K562 (cell line): Measurements from ENCODE around the gene ARMC8. TPM values are rescaled to one million over a fixed set of nuclear protein-coding genes. Genes with fewer than 3 reads are reported as not detected.

Experiments used
- ATAC-seq: fragments of 200-7000 bp; cut with Tn5 transposase; 3 replicates; pipeline ENCODE4 v1.9.1; 2020; ENCODE audit warnings: moderate library complexity
- BruUV-seq: library from RNA; stranded (reverse); fragments of 400-500 nt; replicated peaks from 2 replicates; lab custom pipeline; 2021; lab: Mats Ljungman, UMichigan
- CTCF ChIA-PET: fragments of 300-600 bp; formaldehyde crosslinking; extraction: SDS; loops from one replicate; lab custom pipeline; 2021; ENCODE audit warnings: low intra/inter-chr PET ratio; lab: Yijun Ruan, JAX
- POLR2A ChIA-PET: fragments of 300-600, 350-650 bp; sonication (Branson Sonifier 250); formaldehyde crosslinking; extraction: SDS; loops from one replicate; lab custom pipeline; 2021; ENCODE audit warnings: antibody characterized with exemption, inconsistent platforms; lab: Yijun Ruan, JAX
- DNase-seq, 4 experiments: peaks; one replicate each; pipeline versions ENCODE4 v3.0.0 to v3.0.0-alpha.2; 2011 to 2018; ENCODE audit warnings: low spot score in 3 of 4, mixed read lengths in 3 of 4; ENCODE audit errors: extremely low read depth in 1 of 4
- FAIRE-seq: peaks from 2 replicates; lab custom pipeline; 2011; peaks lifted over from hg19 to GRCh38; lab: Jason Lieb, UNC
- H2AFZ ChIP-seq: 2 replicates; pipeline ENCODE4 v1.6.0; 2011; ENCODE audit warnings: low read depth, low read length, control low read depth, inconsistent platforms
- H3K27ac ChIP-seq: fragments of 200-600 bp; 3 replicates; pipeline ENCODE4 v1.8.0; 2011; ENCODE audit warnings: low read depth, mild to moderate bottlenecking, control low read depth, inconsistent platforms, low read length, moderate library complexity, mixed read lengths; ENCODE audit errors: extremely low read depth
- H3K27me3 ChIP-seq, 2 experiments: fragments of 300-600 bp in 1 of 2; 2 replicates in 1 of 2; 3 replicates in 1 of 2; pipeline versions ENCODE4 v1.6.0 to v1.8.0; 2011; ENCODE audit warnings: inconsistent platforms in 2 of 2, low read length in 2 of 2, mild to moderate bottlenecking in 1 of 2, mixed read lengths in 1 of 2, moderate library complexity in 1 of 2; ENCODE audit not compliant: control insufficient read depth in 2 of 2, insufficient read depth in 2 of 2
- H3K36me3 ChIP-seq: fragments of 300-600 bp; 3 replicates; pipeline ENCODE4 v1.8.0; 2011; ENCODE audit warnings: mild to moderate bottlenecking, low read length, inconsistent platforms; ENCODE audit not compliant: control insufficient read depth, insufficient read depth
- H3K4me1 ChIP-seq, 2 experiments: fragments of 200-600 bp in 1 of 2; replicated peaks in 1 of 2; 2 replicates in 1 of 2; 3 replicates in 1 of 2; pipeline versions ENCODE4 v1.5.1 to v1.8.0; 2011; ENCODE audit warnings: inconsistent platforms in 2 of 2, low read length in 2 of 2, mild to moderate bottlenecking in 1 of 2, mixed read lengths in 1 of 2, moderate library complexity in 1 of 2; ENCODE audit not compliant: control insufficient read depth in 2 of 2, insufficient read depth in 2 of 2
- H3K4me2 ChIP-seq: 2 replicates; pipeline ENCODE4 v1.6.1; 2011; ENCODE audit warnings: low read length, control low read depth, inconsistent platforms, mixed read lengths; ENCODE audit not compliant: insufficient read depth
- H3K4me3 ChIP-seq: fragments of 200-600 bp; sonication (generic), shearing (Covaris generic); 2 replicates; pipeline ENCODE4 v1.5.1; 2016; ENCODE audit warnings: control low read depth, inconsistent platforms
- H3K79me2 ChIP-seq: fragments of 200-600 bp; 3 replicates; pipeline ENCODE4 v1.8.0; 2011; ENCODE audit warnings: low read length, inconsistent platforms; ENCODE audit not compliant: control insufficient read depth, insufficient read depth
- H3K9ac ChIP-seq, 2 experiments: 2 replicates each; pipeline versions ENCODE4 v1.6.0 to v1.6.1; 2011; ENCODE audit warnings: low read depth in 2 of 2, low read length in 2 of 2, control low read depth in 1 of 2, inconsistent platforms in 1 of 2, mild to moderate bottlenecking in 1 of 2, mixed read lengths in 1 of 2; ENCODE audit not compliant: insufficient read depth in 1 of 2
- H3K9me1 ChIP-seq: one replicate; pipeline ENCODE4 v1.6.0; 2011; ENCODE audit warnings: inconsistent platforms, mild to moderate bottlenecking, low read length, moderate library complexity; ENCODE audit not compliant: control insufficient read depth, insufficient read depth
- H3K9me3 ChIP-seq: replicated peaks from 2 replicates; pipeline ENCODE4 v1.5.1; 2011; ENCODE audit warnings: low read depth, low read length, inconsistent platforms; ENCODE audit not compliant: control insufficient read depth, insufficient read depth
- H4K20me1 ChIP-seq: replicated peaks from 2 replicates; pipeline ENCODE4 v1.6.1; 2011; ENCODE audit warnings: low read length, inconsistent platforms, mixed read lengths; ENCODE audit not compliant: control insufficient read depth, insufficient read depth
- ARNT ChIP-seq, 2 experiments: fragments of 450-650 bp; IDR thresholded peaks; 2 replicates each; pipeline ENCODE4 v1.6.1; 2016; ENCODE audit warnings: mild to moderate bottlenecking in 1 of 2
- BRF1 ChIP-seq: IDR thresholded peaks from 3 replicates; pipeline ENCODE4 v1.6.1; 2011; ENCODE audit warnings: borderline replicate concordance, mild to moderate bottlenecking; ENCODE audit not compliant: insufficient read length; ENCODE audit errors: extremely low read depth
- CBX2 ChIP-seq: fragments of 200-600 bp; sonication (generic); IDR thresholded peaks from one replicate; pipeline ENCODE4 v1.6.1; 2012; ENCODE audit warnings: mild to moderate bottlenecking, low read length, inconsistent platforms; ENCODE audit not compliant: insufficient read depth, poor library complexity, severe bottlenecking
- HNRNPUL1 ChIP-seq: fragments of 200-400 bp; formaldehyde crosslinking; IDR thresholded peaks from 2 replicates; pipeline ENCODE4 v1.6.1; 2017; ENCODE audit warnings: low read length
- LCOR ChIP-seq: sonication (generic); formaldehyde crosslinking; IDR thresholded peaks from 2 replicates; pipeline ENCODE4 v1.8.0; 2022; ENCODE audit warnings: mild to moderate bottlenecking, missing genetic modification reagents
- MAZ ChIP-seq, 2 experiments: fragments of 450-650 bp in 1 of 2; sonication (generic) in 1 of 2; formaldehyde crosslinking; IDR thresholded peaks in 1 of 2; conservative IDR thresholded peaks in 1 of 2; 2 replicates each; pipeline versions ENCODE4 v1.4.0 to v1.5.0; 2020; ENCODE audit warnings: mild to moderate bottlenecking in 1 of 2, missing genetic modification reagents in 1 of 2
- MCM7 ChIP-seq, 2 experiments: fragments of 450-650 bp; IDR thresholded peaks; 2 replicates each; pipeline ENCODE4 v1.6.1; 2016 to 2018
- MTF1 ChIP-seq: fragments of 250-450 bp; sonication (Bioruptor Pico); IDR thresholded peaks from 2 replicates; pipeline ENCODE4 v1.9.0; 2021; ENCODE audit warnings: moderate library complexity, mild to moderate bottlenecking, inconsistent platforms, borderline replicate concordance
- NFE2 ChIP-seq: IDR thresholded peaks from 2 replicates; pipeline ENCODE4 v1.6.1; 2014; ENCODE audit warnings: antibody characterized with exemption, low read depth
- PTBP1 ChIP-seq: fragments of 200-400 bp; formaldehyde crosslinking; IDR thresholded peaks from 2 replicates; pipeline ENCODE4 v1.6.1; 2017; ENCODE audit warnings: low read depth, low read length
- STAT6 ChIP-seq: sonication (generic); formaldehyde crosslinking; IDR thresholded peaks from 2 replicates; pipeline ENCODE4 v1.8.1; 2023; ENCODE audit warnings: mild to moderate bottlenecking, missing genetic modification reagents
- TOE1 ChIP-seq, 2 experiments: fragments of 450-650 bp in 1 of 2; sonication (generic) in 1 of 2; formaldehyde crosslinking in 1 of 2; IDR thresholded peaks; 2 replicates each; pipeline versions ENCODE4 v1.7.1 to v1.8.0; 2016 to 2022; ENCODE audit warnings: borderline replicate concordance in 2 of 2, mild to moderate bottlenecking in 2 of 2, antibody characterized with exemption in 1 of 2, inconsistent platforms in 1 of 2, low read depth in 1 of 2, missing genetic modification reagents in 1 of 2, moderate library complexity in 1 of 2
- TSC22D4 ChIP-seq: fragments of 450-650 bp; IDR thresholded peaks from 2 replicates; pipeline ENCODE4 v1.6.1; 2016; ENCODE audit warnings: missing genetic modification characterization, missing biosample characterization, control low read depth
- ZFP1 ChIP-seq: fragments of 450-650 bp; formaldehyde crosslinking; IDR thresholded peaks from 2 replicates; pipeline ENCODE4 v1.4.0; 2020; ENCODE audit warnings: mild to moderate bottlenecking, mixed read lengths
- ZNF175 ChIP-seq: fragments of 200-800 bp; sonication (Bioruptor generic); IDR thresholded peaks from 2 replicates; pipeline ENCODE4 v1.6.1; 2016; ENCODE audit warnings: low read depth, mild to moderate bottlenecking, missing genetic modification characterization, missing compliant biosample characterization
- WGBS: fragments of 100-300 bp; shearing (Covaris generic); methylation state at CpG from one replicate; pipeline ENCODE4 v1.1.6; 2016; ENCODE audit warnings: low coverage, mixed read lengths; ENCODE audit not compliant: insufficient coverage; ENCODE audit errors: missing lambda C conversion rate; 5-methylcytosine and 5-hydroxymethylcytosine counted together
- in situ Hi-C: fragments of 300-500 bp; cut with MboI; formaldehyde crosslinking; loops from 4 replicates; pipeline ENCODE4 v1.15.0; 2018; ENCODE audit warnings: inconsistent platforms, mixed read lengths
- intact Hi-C: fragments of 100-400 bp; cut with micrococcal nuclease; formaldehyde crosslinking; loops from 2 replicates; pipeline ENCODE4 v1.14.2; 2022
- polyA plus RNA-seq, 8 experiments: library from polyadenylated mRNA; depleted of rRNA in 4 of 8; stranded (reverse) in 5 of 8; unstranded in 3 of 8; fragments of >200 nt; fragmentation: Nextera tagmentation in 2 of 8; fragmentation: Illumina TruSeq in 1 of 8; extraction: Ambion mirVana in 2 of 8; extraction: Trizol in 1 of 8; gene quantifications; 2 replicates each; pipeline versions ENCODE4 v1.2.1 to v1.2.3, GENCODE V29; 2011 to 2014; ENCODE audit warnings: inconsistent platforms in 1 of 8, missing spikeins in 1 of 8
- total RNA-seq, 7 experiments: library from RNA; depleted of rRNA in 6 of 7; stranded (reverse); fragments of >200 nt in 6 of 7; fragmentation: Illumina TruSeq in 2 of 7; extraction: Trizol in 2 of 7; gene quantifications; 2 replicates each; pipeline versions ENCODE4 v1.2.1 to v1.2.3, GENCODE V29; 2011 to 2021; ENCODE audit warnings: low replicate concordance in 1 of 7
- TF ChIP-seq, protein P1 (sequence below): fragments of 250-450 bp; sonication (Bioruptor Pico); IDR thresholded peaks from 2 replicates; pipeline ENCODE4 v1.8.0; 2021; ENCODE audit warnings: borderline replicate concordance, mild to moderate bottlenecking, moderate library complexity; ENCODE audit not compliant: poor library complexity, severe bottlenecking

The ARMC8 gene
- total and polyA plus RNA-seq, 9 of the 15 experiments (the other 6 are each of a cell fraction or from before 2014, with no cell fraction given) = 22.4 to 76.1 (median 37.3) TPM

DNA sequence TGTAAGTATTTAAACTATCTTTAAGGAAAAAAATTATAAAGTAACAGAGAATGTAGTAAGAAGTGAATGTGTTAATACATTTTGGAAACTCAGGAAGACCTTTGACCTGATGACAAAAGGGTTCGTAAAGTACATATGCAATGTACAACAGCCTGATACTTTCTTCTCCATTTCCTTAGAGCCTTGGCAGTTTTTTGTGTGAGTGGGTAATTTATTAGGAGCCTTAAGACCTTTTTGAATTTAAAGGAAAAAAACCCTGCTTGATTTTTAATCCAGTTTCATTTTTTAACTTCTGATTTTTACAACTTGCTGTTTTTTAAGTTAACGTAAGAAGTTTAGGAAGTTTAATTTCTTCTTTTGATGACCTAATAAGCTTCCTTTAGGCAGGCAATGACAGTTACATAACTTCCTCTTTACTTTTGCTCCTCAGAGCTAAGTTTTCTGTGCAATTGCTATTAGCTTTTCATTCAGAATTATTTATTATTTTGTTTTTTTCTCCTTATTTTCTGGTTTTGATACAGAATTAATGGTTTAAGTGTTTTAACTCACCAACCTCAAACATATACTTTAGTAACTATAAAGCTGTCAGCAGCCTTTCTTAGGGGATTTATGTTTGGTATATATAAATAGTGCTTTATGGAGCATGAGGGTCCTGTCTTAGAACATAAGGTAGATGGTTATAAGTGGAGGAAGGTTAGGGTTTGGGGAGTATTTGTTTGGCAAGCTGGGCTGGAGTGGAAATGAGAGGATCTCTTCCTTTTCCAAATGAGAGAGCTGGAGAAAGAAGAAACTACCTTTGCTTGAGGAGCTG, 35.2 kb downstream of the ARMC8 start:
- CTCF ChIA-PET = no interaction called here
- no peak overlapping the region for H3K4me2 ChIP-seq
- FAIRE-seq = no peak
- no TSS peak for BruUV-seq
- H3K9ac ChIP-seq = no peak overlapping the region
- no peaks in the 10 kb centered on the region for H3K9me3 ChIP-seq
- WGBS = 86% methylated on average over 2 of the region's 2 CpGs
- no peaks in the 10 kb centered on the region; a peak in 1 of 5 replicates for H3K4me1 ChIP-seq
- DNase-seq = no peak
- POLR2A ChIA-PET = no interaction called here
- ATAC-seq = no peak
- no peaks in the 10 kb centered on the region for H4K20me1 ChIP-seq
- no peaks in the 10 kb centered on the region for H3K27me3 ChIP-seq
- no peak overlapping the region for H2AFZ ChIP-seq
- intact Hi-C loops (no loop called here), in situ Hi-C loops (no loop called here)
- no peak overlapping the region for H3K4me3 ChIP-seq
- no peaks in the 10 kb centered on the region for H3K9me1 ChIP-seq
- peaks cover 45% of the 10 kb centered on the region for H3K79me2 ChIP-seq
- H3K27ac ChIP-seq = no peak overlapping the region
- H3K36me3 ChIP-seq = peaks cover 58% of the 10 kb centered on the region
- TF ChIP-seq, protein P1, sequence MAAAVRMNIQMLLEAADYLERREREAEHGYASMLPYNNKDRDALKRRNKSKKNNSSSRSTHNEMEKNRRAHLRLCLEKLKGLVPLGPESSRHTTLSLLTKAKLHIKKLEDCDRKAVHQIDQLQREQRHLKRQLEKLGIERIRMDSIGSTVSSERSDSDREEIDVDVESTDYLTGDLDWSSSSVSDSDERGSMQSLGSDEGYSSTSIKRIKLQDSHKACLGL (CRISPR knock-in tag) = no peak
- no peak for TF ChIP-seq PTBP1
- TF ChIP-seq HNRNPUL1 = no peak
- TF ChIP-seq MAZ (CRISPR knock-in tag; conservative IDR thresholded peaks at IDR 0.05 in 1 of 2, IDR thresholded peaks at IDR 0.05 in 1 of 2) = no peak
- no peak for TF ChIP-seq BRF1
- no peak for TF ChIP-seq ZFP1 (CRISPR knock-in tag)
- no peak for TF ChIP-seq MCM7 (IDR thresholded peaks at IDR 0.05)
- no peak for TF ChIP-seq ARNT (IDR thresholded peaks at IDR 0.05)
- no peak for TF ChIP-seq ZNF175 (CRISPR knock-in tag)
- no peak for TF ChIP-seq TOE1 (IDR thresholded peaks at IDR 0.05; ENCODE audit: borderline replicate concordance)
- no peak for TF ChIP-seq TOE1 (CRISPR knock-in tag; IDR thresholded peaks at IDR 0.05; ENCODE audit: borderline replicate concordance, low read depth)
- TF ChIP-seq MTF1 (CRISPR knock-in tag) = no peak
- no peak for TF ChIP-seq LCOR (CRISPR knock-in tag)
- no peak for TF ChIP-seq TSC22D4 (tag)
- TF ChIP-seq CBX2 = no peak
- TF ChIP-seq NFE2 = no peak
- no peak for TF ChIP-seq STAT6 (CRISPR knock-in tag)
